Measurements from ENCODE around the gene ERC2.

Gene ERC2

GRCh38 chr3:56428667-56429066, 39.6 kb downstream of the ERC2 start:
- H3K36me3 ChIP-seq (ENCODE audit: insufficient read depth, low read length), result no peaks in the 10 kb centered on the region
- H3K27me3 ChIP-seq (ENCODE audit: insufficient read depth, low read length), result no peaks in the 10 kb centered on the region
- H3K79me2 ChIP-seq (ENCODE audit: control insufficient read depth, insufficient read depth, low read length, unreplicated experiment), result no peaks in the 10 kb centered on the region
- no peaks in the 10 kb centered on the region for H3K4me1 ChIP-seq (ENCODE audit: control insufficient read depth, insufficient read depth, low read length, unreplicated experiment)
- no peak overlapping the region for H3K4me3 ChIP-seq (ENCODE audit: low read depth, low read length)
- no peak overlapping the region for H2AFZ ChIP-seq (ENCODE audit: low read length, unreplicated experiment)
- H3K27ac ChIP-seq (ENCODE audit: low read depth, low read length), result no peak overlapping the region

- no peak overlapping the region for H3K4me3 ChIP-seq (ENCODE audit: low read depth, low read length)
- H3K27ac ChIP-seq (ENCODE audit: low read depth, low read length), result no peak overlapping the region
- H3K36me3 ChIP-seq (ENCODE audit: insufficient read depth, low read length), result no peaks in the 10 kb centered on the region
- H3K27me3 ChIP-seq (ENCODE audit: insufficient read depth, low read length), result no peaks in the 10 kb centered on the region
- H2AFZ ChIP-seq (ENCODE audit: low read length, unreplicated experiment), result no peak overlapping the region
- H3K79me2 ChIP-seq (ENCODE audit: control insufficient read depth, insufficient read depth, low read length, unreplicated experiment), result no peaks in the 10 kb centered on the region
- H3K4me1 ChIP-seq (ENCODE audit: control insufficient read depth, insufficient read depth, low read length, unreplicated experiment), result no peaks in the 10 kb centered on the region
These were observed 43.4 kb downstream of the ERC2 start for GRCh38 chr3:56424885-56425284.

GRCh38 chr3:56424336-56424735, 43.9 kb downstream of the ERC2 start:
- no peak overlapping the region for H2AFZ ChIP-seq (ENCODE audit: low read length, unreplicated experiment)
- H3K36me3 ChIP-seq (ENCODE audit: insufficient read depth, low read length), result no peaks in the 10 kb centered on the region
- no peaks in the 10 kb centered on the region for H3K79me2 ChIP-seq (ENCODE audit: control insufficient read depth, insufficient read depth, low read length, unreplicated experiment)
- no peak overlapping the region for H3K4me3 ChIP-seq (ENCODE audit: low read depth, low read length)
- no peak overlapping the region for H3K27ac ChIP-seq (ENCODE audit: low read depth, low read length)
- no peaks in the 10 kb centered on the region for H3K4me1 ChIP-seq (ENCODE audit: control insufficient read depth, insufficient read depth, low read length, unreplicated experiment)
- no peaks in the 10 kb centered on the region for H3K27me3 ChIP-seq (ENCODE audit: insufficient read depth, low read length)

DNA sequence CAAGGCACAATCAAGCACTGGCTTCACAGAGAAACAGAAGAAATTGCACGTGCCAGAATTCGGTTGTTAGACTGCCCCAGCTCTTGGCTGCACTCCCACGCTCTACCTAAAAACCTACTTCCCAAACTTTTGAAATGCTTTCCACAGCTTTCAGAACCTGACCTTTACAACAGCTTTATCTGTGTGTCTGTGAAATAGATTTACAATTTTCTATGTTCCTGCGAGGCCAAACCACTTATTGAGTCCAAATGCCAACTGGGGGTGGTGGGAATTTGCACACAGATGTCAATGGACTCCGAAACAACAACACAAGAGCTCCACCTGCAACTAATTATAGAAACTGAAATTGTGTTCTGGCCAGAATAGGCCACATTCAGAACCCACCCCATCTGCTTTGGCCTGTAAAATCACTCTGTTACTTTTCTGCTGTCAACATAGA, 44.6 kb downstream of the ERC2 start:
- H3K36me3 ChIP-seq (ENCODE audit: insufficient read depth, low read length), result no peaks in the 10 kb centered on the region
- H3K79me2 ChIP-seq (ENCODE audit: control insufficient read depth, insufficient read depth, low read length, unreplicated experiment), result no peaks in the 10 kb centered on the region
- no peak overlapping the region for H3K27ac ChIP-seq (ENCODE audit: low read depth, low read length)
- H2AFZ ChIP-seq (ENCODE audit: low read length, unreplicated experiment), result no peak overlapping the region
- no peaks in the 10 kb centered on the region for H3K4me1 ChIP-seq (ENCODE audit: control insufficient read depth, insufficient read depth, low read length, unreplicated experiment)
- H3K27me3 ChIP-seq (ENCODE audit: insufficient read depth, low read length), result no peaks in the 10 kb centered on the region
- H3K4me3 ChIP-seq (ENCODE audit: low read depth, low read length), result no peak overlapping the region

- Histone ChIP-seq H3K27ac (ENCODE audit: low read depth, low read length) (no peak overlapping the region), H2AFZ (ENCODE audit: low read length, unreplicated experiment) (no peak overlapping the region), H3K36me3 (ENCODE audit: insufficient read depth, low read length) (no peaks in the 10 kb centered on the region), H3K79me2 (ENCODE audit: control insufficient read depth, insufficient read depth, low read length, unreplicated experiment) (no peaks in the 10 kb centered on the region), H3K4me1 (ENCODE audit: control insufficient read depth, insufficient read depth, low read length, unreplicated experiment) (no peaks in the 10 kb centered on the region), H3K4me3 (ENCODE audit: low read depth, low read length) (no peak overlapping the region), H3K27me3 (ENCODE audit: insufficient read depth, low read length) (no peaks in the 10 kb centered on the region)
These were observed 46.0 kb downstream of the ERC2 start for GRCh38 chr3:56422316-56422715.

- H3K27ac ChIP-seq (ENCODE audit: low read depth, low read length), result no peak overlapping the region
- H3K27me3 ChIP-seq (ENCODE audit: insufficient read depth, low read length), result no peaks in the 10 kb centered on the region
- no peak overlapping the region for H2AFZ ChIP-seq (ENCODE audit: low read length, unreplicated experiment)
- no peaks in the 10 kb centered on the region for H3K4me1 ChIP-seq (ENCODE audit: control insufficient read depth, insufficient read depth, low read length, unreplicated experiment)
- no peaks in the 10 kb centered on the region for H3K79me2 ChIP-seq (ENCODE audit: control insufficient read depth, insufficient read depth, low read length, unreplicated experiment)
- H3K4me3 ChIP-seq (ENCODE audit: low read depth, low read length), result no peak overlapping the region
- no peaks in the 10 kb centered on the region for H3K36me3 ChIP-seq (ENCODE audit: insufficient read depth, low read length)
These were observed 47.1 kb downstream of the ERC2 start for GRCh38 chr3:56421205-56421604.

DNA sequence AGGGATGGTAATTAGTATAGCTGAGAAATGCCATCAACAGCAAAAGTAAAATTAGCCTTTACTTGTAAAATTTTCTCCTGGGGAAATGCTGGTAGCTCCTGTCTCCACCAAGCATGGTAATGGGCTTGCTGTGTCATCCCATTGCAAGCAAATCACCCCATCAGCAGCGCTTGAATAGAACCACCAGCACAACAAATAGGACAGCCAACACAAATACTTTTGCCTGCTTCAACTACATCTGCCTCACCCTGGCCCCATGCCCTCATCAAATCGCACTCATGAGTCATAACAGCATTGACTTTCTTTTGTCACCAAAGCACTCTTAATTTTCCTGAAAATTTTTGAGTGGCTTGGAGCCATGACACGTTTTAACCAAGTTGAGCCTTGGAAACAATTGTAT, 52.6 kb downstream of the ERC2 start:
- Histone ChIP-seq H3K4me3 (ENCODE audit: low read depth, low read length) (no peak overlapping the region), H3K36me3 (ENCODE audit: insufficient read depth, low read length) (no peaks in the 10 kb centered on the region), H3K79me2 (ENCODE audit: control insufficient read depth, insufficient read depth, low read length, unreplicated experiment) (no peaks in the 10 kb centered on the region), H3K27me3 (ENCODE audit: insufficient read depth, low read length) (no peaks in the 10 kb centered on the region), H2AFZ (ENCODE audit: low read length, unreplicated experiment) (no peak overlapping the region), H3K4me1 (ENCODE audit: control insufficient read depth, insufficient read depth, low read length, unreplicated experiment) (no peaks in the 10 kb centered on the region), H3K27ac (ENCODE audit: low read depth, low read length) (no peak overlapping the region)

- H2AFZ ChIP-seq (ENCODE audit: low read length, unreplicated experiment), result no peak overlapping the region
- H3K4me3 ChIP-seq (ENCODE audit: low read depth, low read length), result no peak overlapping the region
- no peaks in the 10 kb centered on the region for H3K4me1 ChIP-seq (ENCODE audit: control insufficient read depth, insufficient read depth, low read length, unreplicated experiment)
- no peak overlapping the region for H3K27ac ChIP-seq (ENCODE audit: low read depth, low read length)
- H3K27me3 ChIP-seq (ENCODE audit: insufficient read depth, low read length), result no peaks in the 10 kb centered on the region
- no peaks in the 10 kb centered on the region for H3K36me3 ChIP-seq (ENCODE audit: insufficient read depth, low read length)
- H3K79me2 ChIP-seq (ENCODE audit: control insufficient read depth, insufficient read depth, low read length, unreplicated experiment), result no peaks in the 10 kb centered on the region
These were observed 54.4 kb downstream of the ERC2 start for GRCh38 chr3:56413911-56414310.

GRCh38 chr3:56411166-56411565, 57.1 kb downstream of the ERC2 start:
- Histone ChIP-seq H3K27ac (ENCODE audit: low read depth, low read length) (no peak overlapping the region), H3K79me2 (ENCODE audit: control insufficient read depth, insufficient read depth, low read length, unreplicated experiment) (no peaks in the 10 kb centered on the region), H3K4me1 (ENCODE audit: control insufficient read depth, insufficient read depth, low read length, unreplicated experiment) (no peaks in the 10 kb centered on the region), H2AFZ (ENCODE audit: low read length, unreplicated experiment) (no peak overlapping the region), H3K4me3 (ENCODE audit: low read depth, low read length) (no peak overlapping the region), H3K27me3 (ENCODE audit: insufficient read depth, low read length) (no peaks in the 10 kb centered on the region), H3K36me3 (ENCODE audit: insufficient read depth, low read length) (no peaks in the 10 kb centered on the region)

GRCh38 chr3:56410576-56410975, 57.7 kb downstream of the ERC2 start:
- H3K27me3 ChIP-seq (ENCODE audit: insufficient read depth, low read length), result no peaks in the 10 kb centered on the region
- H3K79me2 ChIP-seq (ENCODE audit: control insufficient read depth, insufficient read depth, low read length, unreplicated experiment), result no peaks in the 10 kb centered on the region
- no peak overlapping the region for H3K4me3 ChIP-seq (ENCODE audit: low read depth, low read length)
- no peak overlapping the region for H3K27ac ChIP-seq (ENCODE audit: low read depth, low read length)
- H2AFZ ChIP-seq (ENCODE audit: low read length, unreplicated experiment), result no peak overlapping the region
- H3K4me1 ChIP-seq (ENCODE audit: control insufficient read depth, insufficient read depth, low read length, unreplicated experiment), result no peaks in the 10 kb centered on the region
- no peaks in the 10 kb centered on the region for H3K36me3 ChIP-seq (ENCODE audit: insufficient read depth, low read length)

DNA sequence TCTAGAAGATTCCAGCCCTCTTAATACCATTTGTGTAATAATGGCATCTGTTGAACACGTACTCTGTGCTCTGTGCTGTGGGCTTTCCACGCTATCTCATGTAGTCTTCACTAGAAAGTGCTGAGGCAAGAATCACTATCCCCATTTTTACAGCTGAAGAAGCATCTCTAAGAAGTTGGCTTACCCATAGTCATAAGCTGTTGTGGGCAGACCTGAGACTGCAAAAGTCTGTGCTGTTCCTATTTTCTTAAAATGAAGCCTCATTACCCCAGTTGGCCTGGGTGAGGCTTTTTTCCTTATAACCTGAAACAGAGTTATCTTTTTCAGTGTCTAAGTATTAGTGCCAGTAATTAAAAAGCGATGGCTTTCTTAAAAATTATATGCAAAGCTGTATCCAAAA, 58.5 kb downstream of the ERC2 start:
- Histone ChIP-seq H3K27ac (ENCODE audit: low read depth, low read length) (no peak overlapping the region), H3K4me1 (ENCODE audit: control insufficient read depth, insufficient read depth, low read length, unreplicated experiment) (no peaks in the 10 kb centered on the region), H3K36me3 (ENCODE audit: insufficient read depth, low read length) (no peaks in the 10 kb centered on the region), H2AFZ (ENCODE audit: low read length, unreplicated experiment) (no peak overlapping the region), H3K27me3 (ENCODE audit: insufficient read depth, low read length) (no peaks in the 10 kb centered on the region), H3K4me3 (ENCODE audit: low read depth, low read length) (no peak overlapping the region), H3K79me2 (ENCODE audit: control insufficient read depth, insufficient read depth, low read length, unreplicated experiment) (no peaks in the 10 kb centered on the region)
